ENCODE results near the gene RNF39. TPM values are rescaled to one million over a fixed set of nuclear protein-coding genes. Genes with fewer than 3 reads are reported as not detected.

The RNF39 gene
- polyA plus RNA-seq, 1 donor from 2014 or later: not detected

DNA sequence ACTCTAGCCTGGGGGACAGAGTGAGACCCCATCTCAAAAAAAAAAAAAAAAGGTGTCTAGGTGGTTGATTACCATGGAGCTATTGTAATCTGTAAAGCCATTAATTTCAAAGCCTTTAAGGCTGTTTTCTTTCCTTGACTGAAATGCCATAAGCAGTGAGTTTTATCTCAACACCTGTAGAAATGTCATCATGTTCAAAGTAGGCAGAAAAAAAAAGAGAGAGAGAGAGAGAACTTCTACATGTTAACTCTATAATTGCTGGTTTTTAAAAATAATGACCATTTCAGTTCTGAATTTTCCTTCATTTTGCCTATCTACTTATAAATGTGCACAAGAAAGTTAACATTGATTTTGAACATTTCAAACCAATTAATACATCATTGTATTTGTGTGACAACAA, 44.2 kb downstream of the RNF39 start:
- Histone ChIP-seq H3K36me3 (ENCODE audit: insufficient read depth, low read length) (no peaks in the 10 kb centered on the region), H3F3A (ENCODE audit: insufficient read depth, low read length, poor library complexity, severe bottlenecking) (no peaks in the 10 kb centered on the region), H3K4me2 (ENCODE audit: low read length) (no peak overlapping the region), H3K9ac (ENCODE audit: low read length) (no peak overlapping the region), H3K4me3 (ENCODE audit: low read length) (no peak overlapping the region), H4K20me1 (ENCODE audit: insufficient read depth) (no peaks in the 10 kb centered on the region), H3K27me3 (ENCODE audit: insufficient read depth, low read depth, low read length) (no peaks in the 10 kb centered on the region), H2AFZ (ENCODE audit: low read depth, low read length) (no peak overlapping the region), H3K27ac (ENCODE audit: low read length) (no peak overlapping the region), H3K9me3 (ENCODE audit: low read length) (no peaks in the 10 kb centered on the region), H3K9me2 (ENCODE audit: insufficient read depth, low read length) (no peaks in the 10 kb centered on the region), H3K79me2 (replicated peaks; ENCODE audit: insufficient read depth, low read length) (no peaks in the 10 kb centered on the region)
- TF ChIP-seq MXI1 (conservative IDR thresholded peaks at IDR 0.05; ENCODE audit: poor library complexity, severe bottlenecking) (no peak), EP300 (conservative IDR thresholded peaks at IDR 0.05; ENCODE audit: poor library complexity, severe bottlenecking) (no peak), POLR2AphosphoS5 (IDR thresholded peaks at IDR 0.05) (no peak), TAF1 (IDR thresholded peaks at IDR 0.05; ENCODE audit: low read depth) (no peak), EZH2 (IDR thresholded peaks at IDR 0.05; ENCODE audit: borderline replicate concordance, insufficient read depth, low read length, poor library complexity, severe bottlenecking) (no peak), SMC3 (conservative IDR thresholded peaks at IDR 0.05; ENCODE audit: poor library complexity) (no peak), RAD21 (conservative IDR thresholded peaks at IDR 0.05) (no peak)
- TF ChIP-seq, protein P1, sequence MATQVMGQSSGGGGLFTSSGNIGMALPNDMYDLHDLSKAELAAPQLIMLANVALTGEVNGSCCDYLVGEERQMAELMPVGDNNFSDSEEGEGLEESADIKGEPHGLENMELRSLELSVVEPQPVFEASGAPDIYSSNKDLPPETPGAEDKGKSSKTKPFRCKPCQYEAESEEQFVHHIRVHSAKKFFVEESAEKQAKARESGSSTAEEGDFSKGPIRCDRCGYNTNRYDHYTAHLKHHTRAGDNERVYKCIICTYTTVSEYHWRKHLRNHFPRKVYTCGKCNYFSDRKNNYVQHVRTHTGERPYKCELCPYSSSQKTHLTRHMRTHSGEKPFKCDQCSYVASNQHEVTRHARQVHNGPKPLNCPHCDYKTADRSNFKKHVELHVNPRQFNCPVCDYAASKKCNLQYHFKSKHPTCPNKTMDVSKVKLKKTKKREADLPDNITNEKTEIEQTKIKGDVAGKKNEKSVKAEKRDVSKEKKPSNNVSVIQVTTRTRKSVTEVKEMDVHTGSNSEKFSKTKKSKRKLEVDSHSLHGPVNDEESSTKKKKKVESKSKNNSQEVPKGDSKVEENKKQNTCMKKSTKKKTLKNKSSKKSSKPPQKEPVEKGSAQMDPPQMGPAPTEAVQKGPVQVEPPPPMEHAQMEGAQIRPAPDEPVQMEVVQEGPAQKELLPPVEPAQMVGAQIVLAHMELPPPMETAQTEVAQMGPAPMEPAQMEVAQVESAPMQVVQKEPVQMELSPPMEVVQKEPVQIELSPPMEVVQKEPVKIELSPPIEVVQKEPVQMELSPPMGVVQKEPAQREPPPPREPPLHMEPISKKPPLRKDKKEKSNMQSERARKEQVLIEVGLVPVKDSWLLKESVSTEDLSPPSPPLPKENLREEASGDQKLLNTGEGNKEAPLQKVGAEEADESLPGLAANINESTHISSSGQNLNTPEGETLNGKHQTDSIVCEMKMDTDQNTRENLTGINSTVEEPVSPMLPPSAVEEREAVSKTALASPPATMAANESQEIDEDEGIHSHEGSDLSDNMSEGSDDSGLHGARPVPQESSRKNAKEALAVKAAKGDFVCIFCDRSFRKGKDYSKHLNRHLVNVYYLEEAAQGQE (IDR thresholded peaks at IDR 0.05; ENCODE audit: borderline replicate concordance): no peak
- TF ChIP-seq, protein P2, sequence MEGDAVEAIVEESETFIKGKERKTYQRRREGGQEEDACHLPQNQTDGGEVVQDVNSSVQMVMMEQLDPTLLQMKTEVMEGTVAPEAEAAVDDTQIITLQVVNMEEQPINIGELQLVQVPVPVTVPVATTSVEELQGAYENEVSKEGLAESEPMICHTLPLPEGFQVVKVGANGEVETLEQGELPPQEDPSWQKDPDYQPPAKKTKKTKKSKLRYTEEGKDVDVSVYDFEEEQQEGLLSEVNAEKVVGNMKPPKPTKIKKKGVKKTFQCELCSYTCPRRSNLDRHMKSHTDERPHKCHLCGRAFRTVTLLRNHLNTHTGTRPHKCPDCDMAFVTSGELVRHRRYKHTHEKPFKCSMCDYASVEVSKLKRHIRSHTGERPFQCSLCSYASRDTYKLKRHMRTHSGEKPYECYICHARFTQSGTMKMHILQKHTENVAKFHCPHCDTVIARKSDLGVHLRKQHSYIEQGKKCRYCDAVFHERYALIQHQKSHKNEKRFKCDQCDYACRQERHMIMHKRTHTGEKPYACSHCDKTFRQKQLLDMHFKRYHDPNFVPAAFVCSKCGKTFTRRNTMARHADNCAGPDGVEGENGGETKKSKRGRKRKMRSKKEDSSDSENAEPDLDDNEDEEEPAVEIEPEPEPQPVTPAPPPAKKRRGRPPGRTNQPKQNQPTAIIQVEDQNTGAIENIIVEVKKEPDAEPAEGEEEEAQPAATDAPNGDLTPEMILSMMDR (IDR thresholded peaks at IDR 0.05; ENCODE audit: poor library complexity, severe bottlenecking): no peak

DNA sequence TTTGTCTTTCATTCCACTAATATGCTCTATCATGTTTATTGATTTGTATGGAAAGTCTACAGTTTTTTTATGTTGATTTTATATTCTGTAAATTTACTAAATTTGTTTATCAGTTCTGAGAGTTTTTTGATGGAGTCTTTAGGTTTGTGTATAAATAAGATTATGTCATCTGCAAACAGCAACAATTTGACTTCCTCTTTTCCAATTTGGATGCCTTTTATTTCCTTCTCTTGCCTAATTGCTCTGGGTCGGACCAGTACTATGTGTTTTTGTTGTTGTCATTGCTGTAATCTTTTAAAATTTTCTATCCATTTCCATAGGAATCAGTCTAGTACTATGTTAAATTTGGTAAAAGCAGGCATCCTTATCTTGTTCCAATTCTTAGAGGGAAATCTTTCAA, 46.0 kb downstream of the RNF39 start:
- H3K36me3 ChIP-seq (ENCODE audit: insufficient read depth, low read length): no peaks in the 10 kb centered on the region
- no peak overlapping the region for H3K4me3 ChIP-seq (ENCODE audit: low read length)
- H3K27me3 ChIP-seq (ENCODE audit: insufficient read depth, low read depth, low read length): no peaks in the 10 kb centered on the region
- no peak for TF ChIP-seq RAD21 (conservative IDR thresholded peaks at IDR 0.05)
- no peak for TF ChIP-seq EZH2 (IDR thresholded peaks at IDR 0.05; ENCODE audit: borderline replicate concordance, insufficient read depth, low read length, poor library complexity, severe bottlenecking)
- no peak for TF ChIP-seq EP300 (conservative IDR thresholded peaks at IDR 0.05; ENCODE audit: poor library complexity, severe bottlenecking)
- TF ChIP-seq, protein P2 (IDR thresholded peaks at IDR 0.05; ENCODE audit: poor library complexity, severe bottlenecking): no peak
- no peak overlapping the region for H3K9ac ChIP-seq (ENCODE audit: low read length)
- H4K20me1 ChIP-seq (ENCODE audit: insufficient read depth): no peaks in the 10 kb centered on the region
- no peak overlapping the region for H3K27ac ChIP-seq (ENCODE audit: low read length)
- no peak overlapping the region for H3K4me2 ChIP-seq (ENCODE audit: low read length)
- H3K9me2 ChIP-seq (ENCODE audit: insufficient read depth, low read length): no peaks in the 10 kb centered on the region
- H3F3A ChIP-seq (ENCODE audit: insufficient read depth, low read length, poor library complexity, severe bottlenecking): no peaks in the 10 kb centered on the region
- no peak overlapping the region for H2AFZ ChIP-seq (ENCODE audit: low read depth, low read length)
- no peaks in the 10 kb centered on the region for H3K9me3 ChIP-seq (ENCODE audit: low read length)
- no peaks in the 10 kb centered on the region for H3K79me2 ChIP-seq (replicated peaks; ENCODE audit: insufficient read depth, low read length)
